ENCODE results near the gene XPC.

XPC gene

GRCh38 chr3:14218355-14218754, 40.0 kb upstream of the XPC start:
- H3K36me3 ChIP-seq (ENCODE audit: control insufficient read depth, insufficient read depth, low read length), result no peaks in the 10 kb centered on the region
- H3K4me1 ChIP-seq (ENCODE audit: control insufficient read depth, insufficient read depth, low read length), result no peaks in the 10 kb centered on the region
- no peaks in the 10 kb centered on the region for H3K9me3 ChIP-seq (ENCODE audit: control insufficient read depth, low read length)
- H3K4me3 ChIP-seq (ENCODE audit: insufficient read depth, low read depth, low read length), result no peak overlapping the region
- H3K27me3 ChIP-seq (ENCODE audit: control insufficient read depth, insufficient read depth, low read length, poor library complexity, severe bottlenecking), result no peaks in the 10 kb centered on the region
- no peak overlapping the region for H3K27ac ChIP-seq (ENCODE audit: insufficient read depth, low read depth, low read length, poor library complexity, severe bottlenecking)

GRCh38 chr3:14216257-14217048, 38.1 kb upstream of the XPC start:
- H3K4me1 ChIP-seq (ENCODE audit: control insufficient read depth, insufficient read depth, low read length), result no peaks in the 10 kb centered on the region
- H3K9me3 ChIP-seq (ENCODE audit: control insufficient read depth, low read length), result no peaks in the 10 kb centered on the region
- no peak overlapping the region for H3K27ac ChIP-seq (ENCODE audit: insufficient read depth, low read depth, low read length, poor library complexity, severe bottlenecking)
- no peak overlapping the region for H3K4me3 ChIP-seq (ENCODE audit: insufficient read depth, low read depth, low read length)
- 70 to 73% methylated on average over 22 of the region's 22 CpGs for WGBS, 2 experiments
- no peaks in the 10 kb centered on the region for H3K27me3 ChIP-seq (ENCODE audit: control insufficient read depth, insufficient read depth, low read length, poor library complexity, severe bottlenecking)
- H3K36me3 ChIP-seq (ENCODE audit: control insufficient read depth, insufficient read depth, low read length), result no peaks in the 10 kb centered on the region

- 94 to 97% methylated on average over 4 of the region's 4 CpGs for whole genome bisulfite sequencing, 2 experiments
- Histone ChIP-seq H3K4me1 (ENCODE audit: control insufficient read depth, insufficient read depth, low read length) (peaks cover 9% of the 10 kb centered on the region), H3K9me3 (ENCODE audit: control insufficient read depth, low read length) (no peaks in the 10 kb centered on the region), H3K27me3 (ENCODE audit: control insufficient read depth, insufficient read depth, low read length, poor library complexity, severe bottlenecking) (no peaks in the 10 kb centered on the region), H3K27ac (ENCODE audit: insufficient read depth, low read depth, low read length, poor library complexity, severe bottlenecking) (no peak overlapping the region), H3K4me3 (ENCODE audit: insufficient read depth, low read depth, low read length) (no peak overlapping the region), H3K36me3 (ENCODE audit: control insufficient read depth, insufficient read depth, low read length) (no peaks in the 10 kb centered on the region)
Observed at GRCh38 chr3:14214764-14215163, 36.4 kb upstream of the XPC start.

GRCh38 chr3:14213066-14213774, 34.8 kb upstream of the XPC start:
- no peaks in the 10 kb centered on the region for H3K9me3 ChIP-seq (ENCODE audit: control insufficient read depth, low read length)
- peaks cover 9% of the 10 kb centered on the region for H3K4me1 ChIP-seq (ENCODE audit: control insufficient read depth, insufficient read depth, low read length)
- H3K27ac ChIP-seq (ENCODE audit: insufficient read depth, low read depth, low read length, poor library complexity, severe bottlenecking), result no peak overlapping the region
- no peaks in the 10 kb centered on the region for H3K27me3 ChIP-seq (ENCODE audit: control insufficient read depth, insufficient read depth, low read length, poor library complexity, severe bottlenecking)
- H3K36me3 ChIP-seq (ENCODE audit: control insufficient read depth, insufficient read depth, low read length), result no peaks in the 10 kb centered on the region
- 90 to 95% methylated on average over 7 of the region's 7 CpGs for WGBS, 2 experiments
- H3K4me3 ChIP-seq (ENCODE audit: insufficient read depth, low read depth, low read length), result no peak overlapping the region

- no peaks in the 10 kb centered on the region for H3K36me3 ChIP-seq (ENCODE audit: control insufficient read depth, insufficient read depth, low read length)
- no peaks in the 10 kb centered on the region for H3K27me3 ChIP-seq (ENCODE audit: control insufficient read depth, insufficient read depth, low read length, poor library complexity, severe bottlenecking)
- H3K4me1 ChIP-seq (ENCODE audit: control insufficient read depth, insufficient read depth, low read length), result peaks cover 9% of the 10 kb centered on the region
- no peak overlapping the region for H3K4me3 ChIP-seq (ENCODE audit: insufficient read depth, low read depth, low read length)
- no peak overlapping the region for H3K27ac ChIP-seq (ENCODE audit: insufficient read depth, low read depth, low read length, poor library complexity, severe bottlenecking)
- WGBS, 2 experiments, result 99% methylated on average over 3 of the region's 3 CpGs
- no peaks in the 10 kb centered on the region for H3K9me3 ChIP-seq (ENCODE audit: control insufficient read depth, low read length)
Observed at GRCh38 chr3:14212032-14212431, 33.6 kb upstream of the XPC start.

- Histone ChIP-seq H3K4me3 (ENCODE audit: insufficient read depth, low read depth, low read length) (no peak overlapping the region), H3K36me3 (ENCODE audit: control insufficient read depth, insufficient read depth, low read length) (no peaks in the 10 kb centered on the region), H3K27ac (ENCODE audit: insufficient read depth, low read depth, low read length, poor library complexity, severe bottlenecking) (no peak overlapping the region), H3K27me3 (ENCODE audit: control insufficient read depth, insufficient read depth, low read length, poor library complexity, severe bottlenecking) (no peaks in the 10 kb centered on the region), H3K9me3 (ENCODE audit: control insufficient read depth, low read length) (no peaks in the 10 kb centered on the region), H3K4me1 (ENCODE audit: control insufficient read depth, insufficient read depth, low read length) (peaks cover 9% of the 10 kb centered on the region)
- 89% methylated on average over 4 of the region's 4 CpGs for WGBS, 2 experiments
Observed at GRCh38 chr3:14211621-14212020, 33.2 kb upstream of the XPC start.

GRCh38 chr3:14210843-14211594, 32.6 kb upstream of the XPC start:
- no peaks in the 10 kb centered on the region for H3K9me3 ChIP-seq (ENCODE audit: control insufficient read depth, low read length)
- H3K4me1 ChIP-seq (ENCODE audit: control insufficient read depth, insufficient read depth, low read length), result peaks cover 9% of the 10 kb centered on the region
- no peak overlapping the region for H3K27ac ChIP-seq (ENCODE audit: insufficient read depth, low read depth, low read length, poor library complexity, severe bottlenecking)
- no peak overlapping the region for H3K4me3 ChIP-seq (ENCODE audit: insufficient read depth, low read depth, low read length)
- no peaks in the 10 kb centered on the region for H3K36me3 ChIP-seq (ENCODE audit: control insufficient read depth, insufficient read depth, low read length)
- WGBS, 2 experiments, result 67 to 82% methylated on average over 4 of the region's 4 CpGs
- no peaks in the 10 kb centered on the region for H3K27me3 ChIP-seq (ENCODE audit: control insufficient read depth, insufficient read depth, low read length, poor library complexity, severe bottlenecking)

- Histone ChIP-seq H3K9me3 (ENCODE audit: control insufficient read depth, low read length) (no peaks in the 10 kb centered on the region), H3K27ac (ENCODE audit: insufficient read depth, low read depth, low read length, poor library complexity, severe bottlenecking) (no peak overlapping the region), H3K27me3 (ENCODE audit: control insufficient read depth, insufficient read depth, low read length, poor library complexity, severe bottlenecking) (no peaks in the 10 kb centered on the region), H3K36me3 (ENCODE audit: control insufficient read depth, insufficient read depth, low read length) (no peaks in the 10 kb centered on the region), H3K4me3 (ENCODE audit: insufficient read depth, low read depth, low read length) (no peak overlapping the region), H3K4me1 (ENCODE audit: control insufficient read depth, insufficient read depth, low read length) (peaks cover 9% of the 10 kb centered on the region)
- 90 to 93% methylated on average over 3 of the region's 3 CpGs for WGBS, 2 experiments
Observed at GRCh38 chr3:14210290-14210688, 31.9 kb upstream of the XPC start.

GRCh38 chr3:14209581-14210289, 31.3 kb upstream of the XPC start:
- Histone ChIP-seq H3K27ac (ENCODE audit: insufficient read depth, low read depth, low read length, poor library complexity, severe bottlenecking) (no peak overlapping the region), H3K36me3 (ENCODE audit: control insufficient read depth, insufficient read depth, low read length) (no peaks in the 10 kb centered on the region), H3K27me3 (ENCODE audit: control insufficient read depth, insufficient read depth, low read length, poor library complexity, severe bottlenecking) (no peaks in the 10 kb centered on the region), H3K4me3 (ENCODE audit: insufficient read depth, low read depth, low read length) (no peak overlapping the region), H3K9me3 (ENCODE audit: control insufficient read depth, low read length) (no peaks in the 10 kb centered on the region), H3K4me1 (ENCODE audit: control insufficient read depth, insufficient read depth, low read length) (peaks cover 9% of the 10 kb centered on the region)
- 87% methylated on average over 14 of the region's 14 CpGs for WGBS, 2 experiments
